Motor neuron (in vitro differentiated cells): Measurements from ENCODE around the gene SIL1. TPM values are rescaled to one million over a fixed set of nuclear protein-coding genes. Genes with fewer than 3 reads are reported as not detected.
A peak's percentile ranks its signal among the peaks of the same experiment; 100 is the strongest.

Experiments used
- ATAC-seq, 8 experiments: fragments of 200-7000 bp; cut with Tn5 transposase; replicated peaks in 6 of 8; 2 replicates each; pipeline ENCODE4 v1.8.0; 2021; ENCODE audit warnings: mild to moderate bottlenecking in 8 of 8, moderate library complexity in 8 of 8
- H3K27ac ChIP-seq, 2 donors: fragments of 250-450 bp; sonication (Bioruptor Pico); 2 replicates each; pipeline ENCODE4 v1.9.0; 2021; ENCODE audit warnings: antibody characterized with exemption in 2 of 2, mild to moderate bottlenecking in 2 of 2, moderate library complexity in 1 of 2
- H3K4me1 ChIP-seq, 2 donors: fragments of 250-450 bp; sonication (Bioruptor Pico); replicated peaks in 1 of 2; 2 replicates each; pipeline ENCODE4 v1.6.1; 2021; ENCODE audit warnings: antibody characterized with exemption in 2 of 2, mild to moderate bottlenecking in 2 of 2, moderate library complexity in 1 of 2
- H3K4me3 ChIP-seq, 5 donors: fragments of 250-450 bp; sonication (Bioruptor Pico); 2 replicates each; pipeline ENCODE4 v1.9.0; 2021; ENCODE audit warnings: antibody characterized with exemption in 5 of 5, mild to moderate bottlenecking in 5 of 5, moderate library complexity in 4 of 5
- WGBS, 10 experiments: fragments of 450-650 bp; shearing (Covaris generic); methylation state at CpG; one replicate each; pipeline ENCODE4 v1.0.0; 2022; 5-methylcytosine and 5-hydroxymethylcytosine counted together
- in situ Hi-C, 9 experiments: fragments of 400-800 bp; cut with MboI; loops; one replicate each; pipeline ENCODE4 v1.15.0; 2021; ENCODE audit warnings: low sequenced_read_pairs in 9 of 9, low pct_unique_long_range_greater_than_20kb in 2 of 9; ENCODE audit not compliant: unreplicated experiment in 9 of 9
- total RNA-seq, 8 experiments: library from RNA; unstranded; fragments of 300-600 nt; gene quantifications; 2 replicates each; pipeline versions ENCODE4 v1.2.3 to v1.2.4, GENCODE V29; 2022

Gene SIL1
- total RNA-seq, 8 experiments from 2014 or later: 16.4 to 196 (median 54.6) TPM

GRCh38 chr5:138945421-138946240, 252.5 kb downstream of the SIL1 start:
- H3K27ac ChIP-seq: peak overlapping the region; percentile 56 to 63
- in situ Hi-C loops: loop anchor here in 1 of 9 experiments (25.0 kb wide), 1 partner anchor 317 kb away; no protein-coding TSS in a partner anchor
- ATAC-seq: peak in 5 of 8 experiments; percentile 65 to 75 (median 69)
- WGBS, 10 experiments: 32 to 100% (median 79%) methylated on average over 2 to 8 of the region's 23 CpGs; no CpG with 5 or more reads in 2 of the 10 experiments
- peaks cover 51 to 77% of the 10 kb centered on the region in 2 donors for H3K4me1 ChIP-seq
- H3K4me3 ChIP-seq: no peak overlapping the region

GRCh38 chr5:138944527-138945322, 253.4 kb downstream of the SIL1 start:
- peaks cover 51 to 71% of the 10 kb centered on the region in 2 donors for H3K4me1 ChIP-seq
- WGBS, 10 experiments: 60 to 80% (median 73%) methylated on average over 1 to 4 of the region's 23 CpGs; no CpG with 5 or more reads in 6 of the 10 experiments
- peak overlapping the region in 1 of 2 donors; percentile 63 for H3K27ac ChIP-seq
- in situ Hi-C loops: loop anchor here in 1 of 9 experiments (25.0 kb wide), 1 partner anchor 318 kb away; no protein-coding TSS in a partner anchor
- no peak overlapping the region for H3K4me3 ChIP-seq
- no peak for ATAC-seq

DNA sequence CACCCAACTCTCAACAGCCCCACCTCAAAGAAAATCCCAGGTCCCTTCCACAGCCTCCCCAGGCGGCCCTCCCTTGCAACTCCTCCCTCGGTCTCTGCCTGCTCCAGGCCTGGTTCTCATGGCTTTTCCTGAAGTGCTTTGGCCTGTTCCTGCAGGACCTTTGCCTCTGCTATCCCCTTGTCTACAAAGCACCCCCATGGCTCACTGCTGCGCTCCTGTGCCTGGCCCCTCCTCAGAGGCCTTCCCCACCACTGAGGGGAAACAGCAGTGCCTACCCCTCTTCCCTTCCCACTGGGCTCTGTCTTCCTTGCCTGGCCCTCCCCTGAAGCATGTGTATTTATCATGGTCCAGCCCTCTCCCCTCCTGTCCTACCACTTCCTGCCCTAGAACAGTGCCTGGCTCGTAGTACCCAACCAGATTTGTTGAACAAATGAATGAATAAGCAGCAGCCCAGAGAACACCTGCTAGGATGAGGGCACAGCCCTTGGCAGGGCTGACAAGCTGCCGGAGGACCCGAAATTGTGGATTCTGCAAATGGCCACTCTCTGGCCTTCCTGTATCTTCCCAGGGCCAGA, 254.5 kb downstream of the SIL1 start:
- ATAC-seq: no peak
- no peak overlapping the region for H3K4me3 ChIP-seq
- 88% methylated on average over 1 of the region's 6 CpGs; no CpG with 5 or more reads in 9 of the 10 experiments for WGBS, 10 experiments
- in situ Hi-C loops: loop anchor here in 1 of 9 experiments (25.0 kb wide), 1 partner anchor 319 kb away; no protein-coding TSS in a partner anchor
- H3K27ac ChIP-seq: no peak overlapping the region
- peaks cover 46 to 63% of the 10 kb centered on the region in 2 donors for H3K4me1 ChIP-seq

DNA sequence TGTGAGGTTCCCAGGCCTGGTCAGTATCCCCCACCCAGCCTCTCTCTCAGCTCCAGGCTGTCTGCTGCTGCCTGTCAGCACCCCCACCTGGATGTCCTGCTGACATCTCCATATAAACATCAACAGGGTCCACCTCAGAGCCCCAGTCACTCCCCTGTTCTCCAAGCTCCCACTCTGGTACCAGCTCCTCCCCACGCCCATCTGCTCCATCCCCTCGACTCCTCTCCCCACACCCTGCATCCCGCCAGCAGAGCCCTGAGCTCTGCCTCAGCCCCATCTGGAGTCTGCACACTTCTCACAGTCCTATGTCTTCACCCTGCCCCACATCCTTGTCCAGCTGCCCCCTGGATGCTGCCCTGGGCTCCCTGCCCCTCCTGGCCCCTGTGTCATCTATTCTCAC, 255.3 kb downstream of the SIL1 start:
- ATAC-seq: peak in 5 of 8 experiments; percentile 5 to 60 (median 45)
- in situ Hi-C loops: loop anchor here in 1 of 9 experiments (25.0 kb wide), 1 partner anchor 319 kb away; no protein-coding TSS in a partner anchor
- WGBS, 10 experiments: 67 to 70% methylated on average over 2 to 3 of the region's 3 CpGs; no CpG with 5 or more reads in 8 of the 10 experiments
- Histone ChIP-seq H3K4me1 (peaks cover 45 to 58% of the 10 kb centered on the region in 2 donors), H3K4me3 (no peak overlapping the region), H3K27ac (peak overlapping the region; percentile 1 to 49)

- ATAC-seq: peak in 1 of 8 experiments; percentile 8
- in situ Hi-C loops: loop anchor here in 1 of 9 experiments (25.0 kb wide), 1 partner anchor 320 kb away; no protein-coding TSS in a partner anchor
- H3K27ac ChIP-seq: no peak overlapping the region
- no peak overlapping the region for H3K4me3 ChIP-seq
- WGBS, 10 experiments: 57 to 100% (median 85%) methylated on average over 1 to 2 of the region's 2 CpGs; no CpG with 5 or more reads in 2 of the 10 experiments
- H3K4me1 ChIP-seq: peaks cover 41 to 53% of the 10 kb centered on the region in 2 donors
Observed at GRCh38 chr5:138942066-138942465, 256.1 kb downstream of the SIL1 start.

- Histone ChIP-seq H3K4me3 (no peak overlapping the region), H3K4me1 (peaks cover 21 to 25% of the 10 kb centered on the region in 2 donors), H3K27ac (no peak overlapping the region)
- ATAC-seq: no peak
- WGBS, 10 experiments: 28 to 97% (median 82%) methylated on average over 2 to 5 of the region's 5 CpGs; no CpG with 5 or more reads in 3 of the 10 experiments
- in situ Hi-C loops: loop anchor here in 1 of 9 experiments (25.0 kb wide), 1 partner anchor 324 kb away; no protein-coding TSS in a partner anchor
Observed at GRCh38 chr5:138938526-138938925, 259.6 kb downstream of the SIL1 start.

GRCh38 chr5:138937392-138938387, 260.5 kb downstream of the SIL1 start:
- Histone ChIP-seq H3K4me1 (peaks cover 13 to 19% of the 10 kb centered on the region in 2 donors), H3K4me3 (no peak overlapping the region), H3K27ac (no peak overlapping the region)
- 60 to 100% (median 94%) methylated on average over 1 to 3 of the region's 25 CpGs; no CpG with 5 or more reads in 4 of the 10 experiments for WGBS, 10 experiments
- ATAC-seq: peak in 7 of 8 experiments; percentile 6 to 34 (median 17)
- in situ Hi-C loops: loop anchor here in 1 of 9 experiments (25.0 kb wide), 1 partner anchor 325 kb away; no protein-coding TSS in a partner anchor

- no peak overlapping the region for H3K27ac ChIP-seq
- in situ Hi-C loops: loop anchor here in 1 of 9 experiments (25.0 kb wide), 1 partner anchor 325 kb away; no protein-coding TSS in a partner anchor
- no peak for ATAC-seq
- H3K4me3 ChIP-seq: no peak overlapping the region
- peaks cover 5 to 12% of the 10 kb centered on the region in 2 donors for H3K4me1 ChIP-seq
- WGBS, 10 experiments: 83 to 100% (median 93%) methylated on average over 1 to 2 of the region's 2 CpGs; no CpG with 5 or more reads in 7 of the 10 experiments
Observed at GRCh38 chr5:138936968-138937345, 261.2 kb downstream of the SIL1 start.

DNA sequence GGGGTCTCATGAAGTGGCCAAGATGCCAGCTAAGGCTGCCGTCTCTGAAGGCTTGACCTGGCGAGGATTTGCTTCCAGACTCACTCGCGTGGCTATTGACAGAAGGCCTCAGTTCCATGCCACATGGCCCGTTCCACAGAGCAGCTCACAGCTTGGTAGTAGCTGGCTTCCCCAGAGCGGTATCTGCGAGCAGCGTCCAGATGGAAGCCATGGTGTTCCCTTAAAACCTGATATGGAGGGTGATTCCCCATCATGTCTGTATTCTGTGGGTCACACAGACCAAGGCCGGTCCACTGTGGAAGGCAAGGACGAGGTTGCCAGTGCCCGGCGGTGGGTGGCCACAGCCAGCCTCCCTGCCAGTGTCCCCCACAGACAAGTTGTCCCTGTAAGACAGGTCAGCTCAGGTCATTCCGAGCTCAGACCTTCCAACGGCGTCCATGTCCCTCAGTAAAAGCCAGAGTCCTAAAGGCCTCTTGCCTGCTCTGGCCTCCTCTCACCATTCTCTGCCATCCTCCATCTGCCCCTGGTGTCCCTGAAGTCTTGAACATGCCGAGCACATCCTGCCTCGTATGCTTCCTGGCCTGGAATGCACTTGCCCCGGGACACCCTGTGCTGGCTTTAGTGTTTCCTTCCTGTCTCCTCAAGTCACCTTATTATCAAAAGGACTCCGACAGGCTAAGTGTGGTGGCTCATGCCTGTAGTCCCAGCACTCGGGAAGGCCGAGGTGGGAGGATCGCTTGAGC, 261.8 kb downstream of the SIL1 start:
- peak in 2 of 8 experiments; percentile 14 to 26 for ATAC-seq
- Histone ChIP-seq H3K4me3 (no peak overlapping the region), H3K4me1 (peaks cover 3 to 7% of the 10 kb centered on the region in 2 donors), H3K27ac (no peak overlapping the region)
- in situ Hi-C loops: loop anchor here in 1 of 9 experiments (25.0 kb wide), 1 partner anchor 326 kb away; no protein-coding TSS in a partner anchor
- WGBS, 10 experiments: 80 to 96% (median 92%) methylated on average over 1 to 11 of the region's 22 CpGs; no CpG with 5 or more reads in 4 of the 10 experiments

DNA sequence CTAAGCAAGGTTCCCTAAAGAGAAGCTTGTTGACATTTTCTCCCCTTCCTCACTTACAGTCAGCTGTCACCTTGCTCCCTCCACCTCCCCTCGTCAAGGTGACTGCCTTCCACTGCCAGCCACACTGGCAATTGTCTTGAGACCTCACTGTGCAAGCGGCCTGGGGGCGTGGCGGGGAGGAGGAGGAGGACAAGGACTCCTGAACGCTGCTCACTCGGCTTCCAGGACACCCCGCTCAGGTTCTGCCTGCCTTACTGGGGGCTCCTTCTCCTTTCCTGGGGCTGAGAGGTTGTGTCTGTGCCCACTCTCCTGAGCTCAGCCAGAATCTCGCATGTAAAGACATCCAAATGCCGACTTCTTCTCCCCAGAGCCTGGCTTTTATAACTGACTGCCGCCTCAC, 262.7 kb downstream of the SIL1 start:
- 80 to 100% (median 100%) methylated on average over 1 to 2 of the region's 10 CpGs; no CpG with 5 or more reads in 7 of the 10 experiments for WGBS, 10 experiments
- peaks cover 3 to 7% of the 10 kb centered on the region in 2 donors for H3K4me1 ChIP-seq
- no peak overlapping the region for H3K27ac ChIP-seq
- no peak overlapping the region for H3K4me3 ChIP-seq
- in situ Hi-C loops: loop anchor here in 1 of 9 experiments (25.0 kb wide), 1 partner anchor 327 kb away; no protein-coding TSS in a partner anchor
- peak in 1 of 8 experiments; percentile 7 for ATAC-seq
